HEK293 (cell line): Measurements from ENCODE around the gene CSPG4.

Experiments used
- CTCF ChIA-PET: fragments of 350-600 bp; formaldehyde crosslinking; extraction: SDS; loops from one replicate; lab custom pipeline; 2021; ENCODE audit warnings: antibody characterized with exemption; lab: Yijun Ruan, JAX
- POLR2A ChIA-PET: fragments of 300-600 bp; formaldehyde crosslinking; extraction: SDS; loops from one replicate; lab custom pipeline; 2020; ENCODE audit warnings: antibody characterized with exemption, inconsistent platforms; lab: Yijun Ruan, JAX
- H3K27ac ChIP-seq: fragments of 200-500 bp; sonication (Bioruptor generic); 2 replicates; pipeline ENCODE4 v1.5.1; 2014; ENCODE audit warnings: low read depth, low read length, control low read depth, inconsistent platforms; ENCODE audit errors: extremely low read depth
- H3K36me3 ChIP-seq, 2 experiments: fragments of 200-500 bp in 1 of 2; sonication (Bioruptor generic) in 1 of 2; 1 replicate in 1 of 2; 2 replicates in 1 of 2; pipeline ENCODE4 v1.5.1; 2014 to 2017; ENCODE audit warnings: inconsistent platforms in 2 of 2, low read length in 2 of 2; ENCODE audit not compliant: control insufficient read depth in 2 of 2, insufficient read depth in 1 of 2
- H3K4me1 ChIP-seq: fragments of 200-500 bp; sonication (Bioruptor generic); 2 replicates; pipeline ENCODE4 v1.5.1; 2014; ENCODE audit warnings: mild to moderate bottlenecking, low read length, inconsistent platforms; ENCODE audit not compliant: control insufficient read depth, insufficient read depth
- H3K4me3 ChIP-seq: 2 replicates; pipeline ENCODE4 v1.5.1; 2011; ENCODE audit warnings: low read depth, mild to moderate bottlenecking, control low read depth, low read length, moderate library complexity
- H3K9me3 ChIP-seq: fragments of 200-500 bp; sonication (Bioruptor generic); 2 replicates; pipeline ENCODE4 v1.5.1; 2014; ENCODE audit warnings: low read depth, low read length, inconsistent platforms; ENCODE audit not compliant: control insufficient read depth, insufficient read depth
- BCL11B ChIP-seq: fragments of 450-650 bp; formaldehyde crosslinking; IDR thresholded peaks from 2 replicates; pipeline ENCODE4 v1.5.1; 2016; ENCODE audit warnings: low read depth, missing biosample characterization, missing genetic modification characterization
- CTCF ChIP-seq: fragments of 450-650 bp; formaldehyde crosslinking; IDR thresholded peaks from 2 replicates; pipeline ENCODE4 v1.5.1; 2016; ENCODE audit warnings: missing biosample characterization, missing genetic modification characterization
- FEZF1 ChIP-seq: fragments of 450-650 bp; formaldehyde crosslinking; IDR thresholded peaks from 2 replicates; pipeline ENCODE4 v1.5.1; 2016; ENCODE audit warnings: missing biosample characterization, missing genetic modification characterization
- HIC1 ChIP-seq: fragments of 450-650 bp; formaldehyde crosslinking; IDR thresholded peaks from 2 replicates; pipeline ENCODE4 v1.5.1; 2016; ENCODE audit warnings: missing biosample characterization, missing genetic modification characterization
- MZF1 ChIP-seq: fragments of 450-650 bp; formaldehyde crosslinking; IDR thresholded peaks from 2 replicates; pipeline ENCODE4 v1.5.1; 2017; ENCODE audit warnings: missing biosample characterization, missing genetic modification characterization, borderline replicate concordance
- OSR2 ChIP-seq: fragments of 450-650 bp; formaldehyde crosslinking; IDR thresholded peaks from 2 replicates; pipeline ENCODE4 v1.5.1; 2016; ENCODE audit warnings: missing biosample characterization, missing genetic modification characterization
- PRDM1 ChIP-seq: fragments of 450-650 bp; formaldehyde crosslinking; IDR thresholded peaks from 2 replicates; pipeline ENCODE4; 2016; ENCODE audit warnings: missing biosample characterization, missing genetic modification characterization
- TCF7L2 ChIP-seq: IDR thresholded peaks from 2 replicates; pipeline ENCODE4 v1.6.1; 2011; ENCODE audit warnings: low read depth, mild to moderate bottlenecking, inconsistent platforms, low read length, moderate library complexity, borderline replicate concordance
- YY1 ChIP-seq: fragments of 450-650 bp; formaldehyde crosslinking; IDR thresholded peaks from 2 replicates; pipeline ENCODE4 v1.5.1; 2018; ENCODE audit warnings: missing biosample characterization, missing genetic modification characterization
- ZBTB20 ChIP-seq: fragments of 450-650 bp; formaldehyde crosslinking; IDR thresholded peaks from 2 replicates; pipeline ENCODE4 v1.5.1; 2016; ENCODE audit warnings: missing biosample characterization, missing genetic modification characterization
- ZBTB48 ChIP-seq: fragments of 450-650 bp; formaldehyde crosslinking; IDR thresholded peaks from 2 replicates; pipeline ENCODE4 v1.5.1; 2016; ENCODE audit warnings: missing biosample characterization, missing genetic modification characterization
- ZFP37 ChIP-seq: fragments of 450-650 bp; formaldehyde crosslinking; IDR thresholded peaks from 2 replicates; pipeline ENCODE4 v1.5.1; 2016; ENCODE audit warnings: missing biosample characterization, missing genetic modification characterization
- ZFP69B ChIP-seq: fragments of 450-650 bp; formaldehyde crosslinking; IDR thresholded peaks from 2 replicates; pipeline ENCODE4 v1.5.1; 2016; ENCODE audit warnings: missing biosample characterization, missing genetic modification characterization
- ZNF140 ChIP-seq: fragments of 450-650 bp; formaldehyde crosslinking; IDR thresholded peaks from 2 replicates; pipeline ENCODE4 v1.5.1; 2016; ENCODE audit warnings: missing biosample characterization, missing genetic modification characterization
- ZNF18 ChIP-seq: fragments of 450-650 bp; formaldehyde crosslinking; IDR thresholded peaks from 2 replicates; pipeline ENCODE4 v1.5.1; 2016; ENCODE audit warnings: missing biosample characterization, missing genetic modification characterization
- ZNF223 ChIP-seq: fragments of 450-650 bp; formaldehyde crosslinking; IDR thresholded peaks from 2 replicates; pipeline ENCODE4 v1.5.1; 2016; ENCODE audit warnings: missing biosample characterization, missing genetic modification characterization
- ZNF335 ChIP-seq: fragments of 450-650 bp; formaldehyde crosslinking; conservative IDR thresholded peaks from 2 replicates; pipeline ENCODE4 v1.5.1; 2016; ENCODE audit warnings: missing biosample characterization, missing genetic modification characterization
- ZNF341 ChIP-seq: fragments of 450-650 bp; formaldehyde crosslinking; IDR thresholded peaks from 2 replicates; pipeline ENCODE4; 2016; ENCODE audit warnings: low read depth, missing biosample characterization, missing genetic modification characterization
- ZNF398 ChIP-seq: fragments of 450-650 bp; formaldehyde crosslinking; IDR thresholded peaks from 2 replicates; pipeline ENCODE4 v1.5.1; 2017; ENCODE audit warnings: missing biosample characterization, missing genetic modification characterization
- ZNF423 ChIP-seq: fragments of 450-650 bp; formaldehyde crosslinking; IDR thresholded peaks from 2 replicates; pipeline ENCODE4 v1.5.1; 2016; ENCODE audit warnings: missing biosample characterization, missing genetic modification characterization
- ZNF433 ChIP-seq: fragments of 450-650 bp; formaldehyde crosslinking; IDR thresholded peaks from 2 replicates; pipeline ENCODE4 v1.5.1; 2016; ENCODE audit warnings: missing biosample characterization, missing genetic modification characterization, low read depth
- ZNF555 ChIP-seq: fragments of 450-650 bp; formaldehyde crosslinking; conservative IDR thresholded peaks from 2 replicates; pipeline ENCODE4 v1.5.1; 2017; ENCODE audit warnings: missing biosample characterization, mild to moderate bottlenecking, missing genetic modification characterization, inconsistent platforms
- ZNF585B ChIP-seq: fragments of 450-650 bp; formaldehyde crosslinking; IDR thresholded peaks from 2 replicates; pipeline ENCODE4 v1.5.1; 2016; ENCODE audit warnings: missing biosample characterization, missing genetic modification characterization
- ZNF600 ChIP-seq: fragments of 450-650 bp; formaldehyde crosslinking; IDR thresholded peaks from 2 replicates; pipeline ENCODE4 v1.5.1; 2016; ENCODE audit warnings: missing biosample characterization, missing genetic modification characterization
- ZNF692 ChIP-seq: fragments of 450-650 bp; formaldehyde crosslinking; IDR thresholded peaks from 2 replicates; pipeline ENCODE4 v1.5.1; 2016; ENCODE audit warnings: missing biosample characterization, missing genetic modification characterization
- ZNF768 ChIP-seq: fragments of 450-650 bp; formaldehyde crosslinking; IDR thresholded peaks from 2 replicates; pipeline ENCODE4 v1.5.1; 2018; ENCODE audit warnings: missing biosample characterization, mild to moderate bottlenecking, missing genetic modification characterization
- ZSCAN5A ChIP-seq: fragments of 450-650 bp; formaldehyde crosslinking; IDR thresholded peaks from 2 replicates; pipeline ENCODE4 v1.5.1; 2016; ENCODE audit warnings: missing biosample characterization, missing genetic modification characterization

Gene CSPG4

GRCh38 chr15:75672646-75673425 lies 39.8 kb downstream of the CSPG4 start:
- peaks cover 10% of the 10 kb centered on the region for H3K4me1 ChIP-seq
- H3K27ac ChIP-seq: peak overlapping the region; percentile 36; the same call in 1 of the 2 replicates
- no peaks in the 10 kb centered on the region for H3K9me3 ChIP-seq
- CTCF ChIA-PET: interaction anchor here (0.6 to 2.2 kb wide), 9 partner anchors 9 to 304 kb away, joined by 3 to 19 read pairs (median 4); partner anchors contain the start of genes IMP3, MAN2C1 and SNX33
- H3K4me3 ChIP-seq: no peak overlapping the region
- H3K36me3 ChIP-seq: no peaks in the 10 kb centered on the region
- POLR2A ChIA-PET: interaction anchor here (0.6 to 3.7 kb wide), 10 partner anchors 10 to 650 kb away, joined by 3 to 36 read pairs (median 8); partner anchors contain the start of genes IMP3, MAN2C1, PPCDC and SIN3A
- TF ChIP-seq ZNF341 (tag by site-specific recombination) (peak; percentile 54; the same call in 1 of the 2 replicates), BCL11B (tag by site-specific recombination) (no peak), ZNF223 (no peak), PRDM1 (tag by site-specific recombination) (no peak), YY1 (tag by site-specific recombination) (no peak), ZNF768 (tag by site-specific recombination) (no peak), ZFP69B (peak; percentile 25; the same call in 1 of the 2 replicates), ZNF433 (tag by site-specific recombination) (no peak), ZNF423 (tag by site-specific recombination) (0 out of 2 replicates have a peak, but pooled peaks have one; percentile 14), ZNF585B (tag by site-specific recombination) (no peak), ZBTB20 (peak; percentile 49; the same call in 1 of the 2 replicates), ZBTB48 (peak; percentile 54; the same call in 1 of the 2 replicates), ZSCAN5A (no peak), MZF1 (tag by site-specific recombination) (no peak), ZFP37 (tag by site-specific recombination) (0 out of 2 replicates have a peak, but pooled peaks have one; percentile 13), TCF7L2 (no peak), ZNF398 (tag by site-specific recombination) (peak; percentile 57), ZNF555 (no peak), OSR2 (peak; percentile 48; the same call in 1 of the 2 replicates), HIC1 (tag by site-specific recombination) (peak; percentile 68; the same call in 1 of the 2 replicates), FEZF1 (tag by site-specific recombination) (no peak), ZNF692 (tag by site-specific recombination) (0 out of 2 replicates have a peak, but pooled peaks have one; percentile 57), ZNF335 (peak; percentile 60), ZNF18 (tag by site-specific recombination) (peak; percentile 17; the same call in 1 of the 2 replicates), ZNF600 (peak; percentile 97), ZNF140 (no peak), CTCF (tag by site-specific recombination) (0 out of 2 replicates have a peak, but pooled peaks have one; percentile 38)
